Measurements from ENCODE around the gene TMEM178B.

Gene TMEM178B

GRCh38 chr7:141525973-141526514, 452.2 kb downstream of the TMEM178B start:
- no peak for DNase-seq (ENCODE audit: low read depth in 1 of 2, low spot score in 1 of 2)
- H3K27ac ChIP-seq (replicated peaks): no peak overlapping the region
- TF ChIP-seq GABPA (IDR thresholded peaks at IDR 0.05; ENCODE audit: low read depth) (no peak), SPI1 (IDR thresholded peaks at IDR 0.05; ENCODE audit: borderline replicate concordance, low read depth) (no peak), POLR2AphosphoS5 (IDR thresholded peaks at IDR 0.05; ENCODE audit: low read depth) (no peak), REST (IDR thresholded peaks at IDR 0.05; ENCODE audit: insufficient replicate concordance, low read depth) (no peak), CTCF (IDR thresholded peaks at IDR 0.05; ENCODE audit: insufficient read depth, low read length) (no peak)
- no peak overlapping the region for H3K4me3 ChIP-seq (replicated peaks; ENCODE audit: insufficient read depth, low read length)
- peaks cover 3% of the 10 kb centered on the region for H3K27me3 ChIP-seq (ENCODE audit: insufficient read depth, poor library complexity, severe bottlenecking)

GRCh38 chr7:141527076-141527475, 453.2 kb downstream of the TMEM178B start:
- DNase-seq (ENCODE audit: low read depth in 1 of 2, low spot score in 1 of 2): no peak
- Histone ChIP-seq H3K27ac (replicated peaks) (no peak overlapping the region), H3K27me3 (ENCODE audit: insufficient read depth, poor library complexity, severe bottlenecking) (peaks cover 3% of the 10 kb centered on the region), H3K4me3 (replicated peaks; ENCODE audit: insufficient read depth, low read length) (no peak overlapping the region)
- TF ChIP-seq SPI1 (IDR thresholded peaks at IDR 0.05; ENCODE audit: borderline replicate concordance, low read depth) (no peak), CTCF (IDR thresholded peaks at IDR 0.05; ENCODE audit: insufficient read depth, low read length) (no peak), GABPA (IDR thresholded peaks at IDR 0.05; ENCODE audit: low read depth) (no peak), POLR2AphosphoS5 (IDR thresholded peaks at IDR 0.05; ENCODE audit: low read depth) (no peak), REST (IDR thresholded peaks at IDR 0.05; ENCODE audit: insufficient replicate concordance, low read depth) (no peak)

GRCh38 chr7:141528399-141528798, 454.5 kb downstream of the TMEM178B start:
- H3K4me3 ChIP-seq (replicated peaks; ENCODE audit: insufficient read depth, low read length): no peak overlapping the region
- DNase-seq (ENCODE audit: low read depth in 1 of 2, low spot score in 1 of 2): no peak
- no peak overlapping the region for H3K27ac ChIP-seq (replicated peaks)
- TF ChIP-seq REST (IDR thresholded peaks at IDR 0.05; ENCODE audit: insufficient replicate concordance, low read depth) (no peak), POLR2AphosphoS5 (IDR thresholded peaks at IDR 0.05; ENCODE audit: low read depth) (no peak), SPI1 (IDR thresholded peaks at IDR 0.05; ENCODE audit: borderline replicate concordance, low read depth) (no peak), CTCF (IDR thresholded peaks at IDR 0.05; ENCODE audit: insufficient read depth, low read length) (no peak), GABPA (IDR thresholded peaks at IDR 0.05; ENCODE audit: low read depth) (no peak)
- peaks cover 3% of the 10 kb centered on the region for H3K27me3 ChIP-seq (ENCODE audit: insufficient read depth, poor library complexity, severe bottlenecking)
